ENCODE measurements around the gene PPP1R16B. TPM values are rescaled to one million over a fixed set of nuclear protein-coding genes. Genes with fewer than 3 reads are reported as not detected.

PPP1R16B gene
- total and polyA plus RNA-seq, 2 of the 8 experiments (the other 6 are each of a cell fraction or from before 2014, with no cell fraction given), result 2.6 to 8.9 TPM

DNA sequence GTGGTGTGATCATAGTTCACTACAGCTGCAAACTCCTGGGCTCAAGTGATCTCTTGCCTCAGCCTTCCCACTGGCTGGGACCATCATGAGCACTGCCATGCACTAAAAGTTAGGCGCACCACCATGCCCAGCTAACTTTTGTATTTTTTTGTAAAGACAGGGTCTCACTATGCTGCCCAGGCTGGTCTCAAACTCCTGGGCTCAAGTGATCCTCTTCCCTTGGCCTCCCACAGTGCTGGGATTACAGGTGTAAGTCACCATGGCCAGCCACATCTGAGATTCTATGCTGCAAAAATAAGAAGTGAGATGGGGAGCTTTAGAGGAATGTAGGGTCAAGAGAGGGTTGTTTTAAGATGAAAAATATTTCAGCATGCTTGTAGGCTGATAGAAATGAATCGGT is 119.2 kb downstream of the PPP1R16B start:
- CTCF ChIA-PET (ENCODE audit: partially characterized antibody), result interaction anchor here (1.0 to 1.8 kb wide), 3 partner anchors 9 to 125 kb away, joined by 3 to 4 read pairs (median 4); no protein-coding TSS in a partner anchor
- no peak overlapping the region for H4K91ac ChIP-seq (replicated peaks; ENCODE audit: insufficient read length, low read length)
- TF ChIP-seq CHD1 (IDR thresholded peaks at IDR 0.05; ENCODE audit: low read depth, low read length) (no peak), POLR2A (IDR thresholded peaks at IDR 0.05; ENCODE audit: control extremely low read depth in 1 of 2, low read depth in 2 of 2, low read length in 2 of 2) (no peak), CBX8 (IDR thresholded peaks at IDR 0.05; ENCODE audit: borderline replicate concordance, low read depth, low read length) (no peak), TCF12 (IDR thresholded peaks at IDR 0.05; ENCODE audit: low read depth, low read length) (no peak), JUN (IDR thresholded peaks at IDR 0.05; ENCODE audit: low read depth, low read length) (no peak), POLR2AphosphoS5 (IDR thresholded peaks at IDR 0.05; ENCODE audit: low read depth, low read length) (no peak), BCL11A (IDR thresholded peaks at IDR 0.05; ENCODE audit: low read depth in 2 of 2, low read length in 2 of 2) (no peak), SRF (IDR thresholded peaks at IDR 0.05; ENCODE audit: low read depth, low read length) (no peak), SIRT6 (IDR thresholded peaks at IDR 0.05; ENCODE audit: low read length) (no peak), KDM4A (IDR thresholded peaks at IDR 0.05; ENCODE audit: low read depth, low read length, severe bottlenecking) (no peak), TAF7 (optimal IDR thresholded peaks at IDR 0.05; ENCODE audit: borderline replicate concordance, low read depth, low read length) (no peak), GTF2F1 (IDR thresholded peaks at IDR 0.05; ENCODE audit: borderline replicate concordance, low read depth, low read length) (no peak)
- TF ChIP-seq, protein P1, sequence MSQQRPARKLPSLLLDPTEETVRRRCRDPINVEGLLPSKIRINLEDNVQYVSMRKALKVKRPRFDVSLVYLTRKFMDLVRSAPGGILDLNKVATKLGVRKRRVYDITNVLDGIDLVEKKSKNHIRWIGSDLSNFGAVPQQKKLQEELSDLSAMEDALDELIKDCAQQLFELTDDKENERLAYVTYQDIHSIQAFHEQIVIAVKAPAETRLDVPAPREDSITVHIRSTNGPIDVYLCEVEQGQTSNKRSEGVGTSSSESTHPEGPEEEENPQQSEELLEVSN (IDR thresholded peaks at IDR 0.05), result no peak
- TF ChIP-seq, protein P2, sequence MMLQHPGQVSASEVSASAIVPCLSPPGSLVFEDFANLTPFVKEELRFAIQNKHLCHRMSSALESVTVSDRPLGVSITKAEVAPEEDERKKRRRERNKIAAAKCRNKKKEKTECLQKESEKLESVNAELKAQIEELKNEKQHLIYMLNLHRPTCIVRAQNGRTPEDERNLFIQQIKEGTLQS (IDR thresholded peaks at IDR 0.05; ENCODE audit: insufficient read depth, low read depth, low read length), result no peak

More for the DNA sequence above, 119.2 kb downstream of the PPP1R16B start:
- POLR2A ChIA-PET (ENCODE audit: partially characterized antibody), result interaction anchor here (0.7 to 5.9 kb wide), 4 partner anchors 10 to 116 kb away, joined by 3 to 56 read pairs (median 6); partner anchors contain the start of gene DHX35
- Histone ChIP-seq H3K79me2 (ENCODE audit: control insufficient read depth in 1 of 2, insufficient read depth in 2 of 2, low read length in 2 of 2) (peaks cover 23 to 31% of the 10 kb centered on the region in 2 experiments), H2BK20ac (ENCODE audit: low read length) (no peak overlapping the region), H2AFZ (ENCODE audit: low read length) (no peak overlapping the region), H3K56ac (replicated peaks; ENCODE audit: insufficient read length, low read depth, low read length) (no peak overlapping the region), H2BK15ac (ENCODE audit: low read length) (no peak overlapping the region), H3K23me2 (ENCODE audit: low read depth, low read length) (peaks cover 13% of the 10 kb centered on the region), H3K4me2 (ENCODE audit: insufficient read depth in 1 of 2, low read depth in 2 of 2, low read length in 2 of 2) (no peak overlapping the region), H3K4me1 (replicated peaks in 1 of 4; ENCODE audit: control insufficient read depth in 3 of 4, insufficient read depth in 4 of 4, low read length in 3 of 4) (peaks cover 6 to 8% (median 6%) of the 10 kb centered on the region in 4 experiments), H3K23ac (ENCODE audit: insufficient read length) (no peak overlapping the region), H3K4ac (replicated peaks; ENCODE audit: insufficient read length, low read depth, low read length) (no peak overlapping the region), H4K8ac (ENCODE audit: extremely low read depth, insufficient read depth, low read length) (no peak overlapping the region), H2AK5ac (ENCODE audit: low read depth, low read length) (no peak overlapping the region), H2BK12ac (ENCODE audit: low read depth, low read length) (no peak overlapping the region), H3K79me1 (ENCODE audit: low read depth, low read length) (peaks cover 7% of the 10 kb centered on the region; the same call in 1 of the 2 replicates), H3K36me3 (ENCODE audit: control insufficient read depth in 2 of 4, insufficient read depth in 4 of 4, low read length in 3 of 4) (no peaks in the 10 kb centered on the region; a peak in 1 of 8 replicates), H3K18ac (ENCODE audit: extremely low read depth, low read length) (no peak overlapping the region), H3K14ac (ENCODE audit: insufficient read length) (no peak overlapping the region), H2BK5ac (ENCODE audit: low read depth, low read length) (no peak overlapping the region), H3K9me3 (ENCODE audit: insufficient read depth in 2 of 2, low read depth in 1 of 2, low read length in 1 of 2) (no peaks in the 10 kb centered on the region), H3K9ac (replicated peaks in 1 of 4; ENCODE audit: extremely low read depth in 1 of 4, low read depth in 3 of 4, low read length in 3 of 4) (no peak overlapping the region), H3K4me3 (ENCODE audit: extremely low read depth in 1 of 4, insufficient read depth in 2 of 4, low read depth in 3 of 4, low read length in 4 of 4) (no peak overlapping the region), H2BK120ac (replicated peaks; ENCODE audit: low read depth, low read length) (no peak overlapping the region), H4K5ac (ENCODE audit: insufficient read length, low read depth, low read length) (no peak overlapping the region), H3K27me3 (replicated peaks in 1 of 4; ENCODE audit: control insufficient read depth in 3 of 4, extremely low read depth in 1 of 4, insufficient read depth in 3 of 4, low read length in 3 of 4) (no peaks in the 10 kb centered on the region; a peak in 1 of 7 replicates), H4K20me1 (replicated peaks in 1 of 2; ENCODE audit: control insufficient read depth in 1 of 2, insufficient read depth in 2 of 2, low read length in 2 of 2) (peaks cover 3 to 10% of the 10 kb centered on the region in 2 experiments), H3K27ac (ENCODE audit: low read depth, low read length) (no peak overlapping the region)
- FAIRE-seq (no peak), DNase-seq (ENCODE audit: low read depth in 1 of 2, low spot score in 2 of 2) (no peak)
- WGBS, 2 experiments (ENCODE audit: extremely low coverage in 1 of 2, insufficient coverage in 1 of 2, insufficient read length in 1 of 2, insufficient replicate concordance in 2 of 2, low coverage in 1 of 2, low lambda C conversion rate in 2 of 2, missing lambda C conversion rate in 1 of 2), result 86% methylated on average over 2 of the region's 2 CpGs; no CpG with 5 or more reads in 1 of the 2 experiments
